Epithelial cell of proximal tubule (primary cell): Measurements from ENCODE around the gene TCF25. TPM values are rescaled to one million over a fixed set of nuclear protein-coding genes. Genes with fewer than 3 reads are reported as not detected.
A peak's percentile ranks its signal among the peaks of the same experiment; 100 is the strongest.
"Not testable (repeated sequence)": the region's sequence is repeated elsewhere in the genome, so short reads cannot be mapped to it uniquely, and the experiment has no call there.

Source experiments
- DNase-seq: peaks from one replicate; pipeline ENCODE4 v3.0.0-alpha.2; 2011; ENCODE audit warnings: low read depth
- H3K4me3 ChIP-seq: 2 replicates; pipeline ENCODE4 v1.5.1; 2011; ENCODE audit warnings: low read depth, mild to moderate bottlenecking, low read length
- CTCF ChIP-seq: conservative IDR thresholded peaks from 2 replicates; pipeline ENCODE4 v1.5.1; 2012; ENCODE audit warnings: low read depth, mild to moderate bottlenecking, low read length
- total RNA-seq: library from RNA; depleted of rRNA; stranded (reverse); fragments of >200 nt; gene quantifications from 2 replicates; pipeline ENCODE4 v1.2.3, GENCODE V29; 2015

TCF25 gene
- total RNA-seq, 1 donor from 2014 or later, result 192 TPM

- peak overlapping the region; percentile 93 for H3K4me3 ChIP-seq
- DNase-seq, result no peak
- TF ChIP-seq CTCF, result no peak
Measured at GRCh38 chr16:89923640-89924296, 50.4 kb downstream of the TCF25 start.

DNA sequence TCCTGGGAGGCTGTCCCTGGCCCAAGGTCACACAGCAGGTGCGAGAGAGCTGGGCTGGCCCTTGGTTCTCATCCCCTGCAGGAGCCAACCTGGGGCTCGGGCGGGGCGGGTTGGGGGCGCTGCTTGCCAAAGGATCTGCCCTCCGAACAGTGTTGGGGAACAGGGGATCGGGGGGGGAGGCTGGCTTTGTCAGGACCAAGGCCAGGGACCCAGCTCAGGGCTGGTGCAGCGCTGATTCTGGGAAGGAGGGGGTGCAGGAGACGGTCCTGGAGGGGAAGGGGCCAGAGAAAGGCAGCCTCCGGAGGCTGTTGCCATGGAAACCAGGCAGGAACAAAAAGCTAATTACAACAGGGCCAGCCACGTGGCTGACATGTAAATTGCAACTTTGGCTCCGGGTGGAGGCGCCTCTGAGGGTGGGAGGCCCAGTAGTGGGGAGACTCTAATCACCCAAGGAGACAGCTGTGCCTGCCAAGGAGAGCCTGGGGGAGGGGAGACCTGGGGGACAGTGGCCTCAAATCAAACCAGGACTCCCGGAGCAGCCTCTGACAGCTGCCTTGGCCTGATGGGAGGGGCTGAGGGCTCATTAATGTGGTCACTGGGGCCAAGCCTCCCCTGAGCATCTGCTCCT, 51.0 kb downstream of the TCF25 start:
- no peak for DNase-seq
- TF ChIP-seq CTCF, result no peak
- peak overlapping the region; percentile 93 for H3K4me3 ChIP-seq

DNA sequence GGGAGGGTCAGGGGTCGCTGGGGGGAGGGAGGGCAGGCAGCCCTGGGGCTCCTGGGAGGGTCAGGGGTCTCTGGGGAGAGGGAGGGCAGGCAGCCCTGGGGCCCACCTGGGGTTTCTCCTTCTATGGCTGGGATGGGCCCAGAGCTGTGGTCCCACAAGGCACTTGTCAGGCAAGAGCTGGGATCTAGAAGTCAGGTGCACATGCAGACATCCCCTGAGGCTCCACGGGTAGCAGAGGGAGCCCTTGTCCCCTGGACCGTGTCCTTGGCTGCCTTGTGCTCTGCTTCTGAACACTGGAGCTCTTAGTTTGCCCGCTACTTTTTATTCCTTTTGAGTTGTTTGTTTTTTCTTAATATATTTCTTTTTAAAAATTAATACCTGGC, 51.5 kb downstream of the TCF25 start:
- no peak for DNase-seq
- peak overlapping the region; percentile 93 for H3K4me3 ChIP-seq
- no peak for TF ChIP-seq CTCF

DNA sequence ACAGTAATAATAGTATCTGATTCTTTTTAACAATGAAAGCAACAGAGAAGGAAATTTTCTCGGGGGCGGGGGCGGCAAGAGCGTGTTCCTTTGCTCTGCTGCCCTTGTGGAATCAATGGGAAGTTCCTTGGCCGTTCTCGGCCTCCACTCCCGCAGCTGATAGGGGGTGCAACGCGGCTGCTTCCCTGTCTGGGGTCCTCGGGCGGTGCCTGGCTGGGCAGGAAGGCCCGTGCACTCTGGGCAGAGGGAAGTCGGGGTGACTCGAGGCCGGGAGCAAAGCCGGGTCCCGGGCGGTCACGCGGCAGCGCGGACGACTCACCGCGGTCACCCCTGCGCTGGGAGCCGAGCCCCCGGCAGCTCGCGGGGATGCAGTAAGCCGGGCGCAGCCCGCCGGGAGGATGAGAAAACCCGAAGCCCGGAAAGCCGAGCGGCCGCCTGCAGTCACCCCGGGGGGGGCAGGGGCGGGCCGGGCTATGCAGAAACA, 52.2 kb downstream of the TCF25 start:
- peak overlapping the region; percentile 93 for H3K4me3 ChIP-seq
- no peak for DNase-seq
- TF ChIP-seq CTCF, result no peak

DNA sequence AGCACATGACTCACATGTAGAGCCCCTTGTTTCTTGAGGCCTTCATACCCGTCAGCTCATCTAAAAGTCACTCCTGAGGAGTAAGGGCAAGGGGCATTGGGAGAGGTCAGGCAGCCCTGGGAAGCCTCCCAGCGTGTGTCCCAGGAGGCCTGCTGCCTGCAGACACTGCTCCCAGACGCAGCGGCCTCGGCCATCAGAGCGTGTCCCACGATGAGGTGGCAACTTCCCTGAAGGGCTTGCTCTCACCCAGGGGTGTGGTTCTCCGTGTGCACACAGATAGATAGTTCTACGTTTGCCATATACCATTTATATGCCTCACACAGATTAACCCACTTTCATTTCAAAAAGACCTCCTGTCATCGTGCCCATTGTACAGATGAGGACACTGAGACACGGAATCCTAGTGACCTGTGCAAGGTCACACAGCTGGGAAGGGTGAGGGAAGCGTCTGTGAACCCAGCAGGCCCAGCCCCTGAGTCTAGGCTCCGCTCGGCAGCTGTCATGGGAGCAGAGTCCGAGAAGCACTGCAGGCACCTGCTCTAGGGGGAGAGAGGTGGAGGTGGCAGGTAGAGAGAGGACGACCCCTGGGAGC, 58.0 kb downstream of the TCF25 start:
- H3K4me3 ChIP-seq, result no peak overlapping the region
- DNase-seq, result no peak
- TF ChIP-seq CTCF, result no peak

- no peak for TF ChIP-seq CTCF
- DNase-seq, result no peak
- no peak overlapping the region for H3K4me3 ChIP-seq
Measured at GRCh38 chr16:89931964-89932363, 58.6 kb downstream of the TCF25 start.

GRCh38 chr16:89934019-89934418, 60.6 kb downstream of the TCF25 start:
- not testable (repeated sequence) for DNase-seq, H3K4me3 ChIP-seq
